HL-60 (cell line): ENCODE measurements around the gene BTNL3.

Source experiments
- DNase-seq, 2 experiments: peaks; one replicate each; pipeline ENCODE4 v3.0.0-alpha.2; 2010 to 2020; ENCODE audit warnings: low read depth in 1 of 2, low spot score in 1 of 2
- H3K27ac ChIP-seq: fragments of 250-450 bp; sonication (Bioruptor Pico); replicated peaks from 2 replicates; pipeline ENCODE4 v1.5.1; 2020; ENCODE audit warnings: mild to moderate bottlenecking, moderate library complexity
- H3K27me3 ChIP-seq: fragments of 250-450 bp; sonication (Bioruptor Pico); 2 replicates; pipeline ENCODE4 v1.5.1; 2021; ENCODE audit warnings: mild to moderate bottlenecking, moderate library complexity; ENCODE audit not compliant: insufficient read depth, poor library complexity, severe bottlenecking
- H3K4me3 ChIP-seq: replicated peaks from 2 replicates; pipeline ENCODE4 v1.5.1; 2011; ENCODE audit warnings: mild to moderate bottlenecking, control low read depth, low read length; ENCODE audit not compliant: insufficient read depth
- CTCF ChIP-seq: IDR thresholded peaks from one replicate; pipeline ENCODE4 v1.5.1; 2011; ENCODE audit warnings: low read length, control low read depth, inconsistent platforms; ENCODE audit not compliant: insufficient read depth
- GABPA ChIP-seq: IDR thresholded peaks from 2 replicates; pipeline ENCODE4 v1.6.1; 2012; ENCODE audit warnings: low read depth
- POLR2AphosphoS5 ChIP-seq: IDR thresholded peaks from 2 replicates; pipeline ENCODE4 v1.6.1; 2012; ENCODE audit warnings: low read depth
- REST ChIP-seq: IDR thresholded peaks from 2 replicates; pipeline ENCODE4 v1.6.1; 2012; ENCODE audit warnings: low read depth; ENCODE audit not compliant: insufficient replicate concordance
- SPI1 ChIP-seq: IDR thresholded peaks from 2 replicates; pipeline ENCODE4 v1.6.1; 2012; ENCODE audit warnings: low read depth, mild to moderate bottlenecking, borderline replicate concordance

Gene BTNL3

DNA sequence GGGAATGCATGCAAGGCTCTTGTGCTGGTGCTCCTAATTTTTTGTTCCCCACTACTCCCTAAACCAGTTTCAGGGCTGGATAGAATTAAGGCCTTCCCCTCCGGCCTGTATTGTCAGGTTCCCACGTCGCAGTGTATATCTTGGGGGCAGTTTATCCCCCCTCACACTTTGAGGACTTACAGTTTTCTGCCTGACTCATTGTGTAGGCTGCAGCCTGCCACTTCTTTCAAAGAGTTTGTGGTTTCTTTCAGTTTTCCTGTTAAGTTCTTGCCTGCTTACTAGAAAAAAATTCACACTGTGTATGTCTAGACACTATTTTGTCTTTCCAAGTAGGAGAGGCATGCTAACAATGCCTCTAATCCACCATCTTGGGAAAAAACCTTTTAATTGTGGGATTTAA lies 28.4 kb upstream of the BTNL3 start:
- Histone ChIP-seq H3K27me3 (peaks cover 1% of the 10 kb centered on the region), H3K4me3 (no peak overlapping the region), H3K27ac (no peak overlapping the region)
- DNase-seq, result no peak
- TF ChIP-seq GABPA (no peak), POLR2AphosphoS5 (no peak), REST (no peak), SPI1 (no peak), CTCF (no peak)

DNA sequence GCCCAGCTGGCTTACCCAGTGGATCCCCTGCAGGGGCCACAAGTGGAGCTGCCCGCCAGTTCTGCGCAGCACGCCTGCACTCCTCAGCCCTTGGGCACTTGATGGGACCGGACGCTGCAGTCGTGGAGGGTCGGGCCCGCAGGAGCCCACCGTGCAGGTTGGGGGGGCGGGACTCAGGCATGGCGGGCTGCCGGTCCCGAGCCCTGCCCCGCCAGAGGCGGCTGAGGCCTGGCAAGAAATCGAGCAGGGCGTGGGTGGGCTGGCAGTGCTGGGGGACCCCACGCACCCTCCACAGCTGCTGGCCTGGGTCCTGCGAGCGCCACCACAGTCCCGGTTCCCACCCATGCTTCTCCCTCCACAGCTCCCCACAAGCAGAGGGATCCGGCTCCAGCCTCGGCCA lies 19.2 kb upstream of the BTNL3 start:
- Histone ChIP-seq H3K27ac (no peak overlapping the region), H3K27me3 (peaks cover 4% of the 10 kb centered on the region), H3K4me3 (no peak overlapping the region)
- no peak for DNase-seq
- no peak for TF ChIP-seq POLR2AphosphoS5
- no peak for TF ChIP-seq SPI1
- no peak for TF ChIP-seq GABPA

DNA sequence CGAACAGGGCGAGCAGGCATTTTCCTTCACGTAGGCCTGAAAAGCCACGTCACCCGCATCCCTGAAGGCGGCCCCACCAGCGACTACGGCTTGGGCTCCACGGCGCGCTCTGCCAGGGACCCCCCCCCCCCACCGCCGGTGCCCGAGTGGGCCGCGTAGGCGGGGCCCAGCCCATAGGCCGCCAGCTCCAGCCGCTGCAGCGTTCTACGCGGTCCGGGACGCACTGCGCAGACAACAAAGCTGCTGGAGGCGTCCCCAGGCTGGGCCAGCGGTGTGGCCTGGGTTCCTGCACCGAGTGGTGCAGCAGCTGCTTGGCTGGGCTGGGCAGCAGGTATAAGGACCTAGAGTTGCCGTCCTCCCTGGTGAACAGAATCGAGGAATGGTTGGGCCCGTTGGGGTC lies 18.3 kb upstream of the BTNL3 start:
- no peak overlapping the region for H3K27ac ChIP-seq
- no peak for DNase-seq
- peaks cover 2% of the 10 kb centered on the region for H3K27me3 ChIP-seq
- no peak overlapping the region for H3K4me3 ChIP-seq
- no peak for TF ChIP-seq POLR2AphosphoS5
- no peak for TF ChIP-seq SPI1
- TF ChIP-seq GABPA, result no peak
- no peak for TF ChIP-seq CTCF
- TF ChIP-seq REST, result no peak

DNA sequence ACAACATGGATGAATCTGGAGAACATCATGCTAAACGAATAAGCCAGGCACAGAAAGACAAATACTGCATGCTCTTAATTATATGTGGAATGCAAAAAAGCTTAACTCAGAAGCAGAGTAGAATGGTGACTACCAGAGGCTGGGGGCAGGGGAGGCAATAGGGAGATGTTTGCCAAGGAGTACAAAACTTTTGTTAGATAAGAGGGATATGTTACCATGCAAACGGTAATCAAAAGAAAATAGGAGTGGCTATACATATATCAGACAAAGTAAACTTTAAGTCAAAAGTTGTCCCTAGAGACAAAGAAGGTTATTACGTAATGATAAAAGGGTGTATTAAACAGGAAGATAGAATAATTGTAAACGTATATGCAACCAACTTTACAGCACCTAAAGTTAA lies 17.8 kb upstream of the BTNL3 start:
- no peak overlapping the region for H3K4me3 ChIP-seq
- DNase-seq, result no peak
- no peaks in the 10 kb centered on the region for H3K27me3 ChIP-seq
- no peak overlapping the region for H3K27ac ChIP-seq
- TF ChIP-seq SPI1 (no peak), CTCF (no peak), POLR2AphosphoS5 (no peak), REST (no peak), GABPA (no peak)
